Epithelial cell of proximal tubule (primary cell): ENCODE data around the gene EID2. TPM values are rescaled to one million over a fixed set of nuclear protein-coding genes. Genes with fewer than 3 reads are reported as not detected.

ENCODE experiments used
- DNase-seq: peaks from one replicate; pipeline ENCODE4 v3.0.0-alpha.2; 2011; ENCODE audit warnings: low read depth
- H3K4me3 ChIP-seq: 2 replicates; pipeline ENCODE4 v1.5.1; 2011; ENCODE audit warnings: low read depth, mild to moderate bottlenecking, low read length
- total RNA-seq: library from RNA; depleted of rRNA; stranded (reverse); fragments of >200 nt; gene quantifications from 2 replicates; pipeline ENCODE4 v1.2.3, GENCODE V29; 2015
- TF ChIP-seq, protein P1 (sequence below): conservative IDR thresholded peaks from 2 replicates; pipeline ENCODE4 v1.5.1; 2012; ENCODE audit warnings: low read depth, mild to moderate bottlenecking, low read length

Gene EID2
- total RNA-seq, 1 donor from 2014 or later: 12.3 TPM

DNA sequence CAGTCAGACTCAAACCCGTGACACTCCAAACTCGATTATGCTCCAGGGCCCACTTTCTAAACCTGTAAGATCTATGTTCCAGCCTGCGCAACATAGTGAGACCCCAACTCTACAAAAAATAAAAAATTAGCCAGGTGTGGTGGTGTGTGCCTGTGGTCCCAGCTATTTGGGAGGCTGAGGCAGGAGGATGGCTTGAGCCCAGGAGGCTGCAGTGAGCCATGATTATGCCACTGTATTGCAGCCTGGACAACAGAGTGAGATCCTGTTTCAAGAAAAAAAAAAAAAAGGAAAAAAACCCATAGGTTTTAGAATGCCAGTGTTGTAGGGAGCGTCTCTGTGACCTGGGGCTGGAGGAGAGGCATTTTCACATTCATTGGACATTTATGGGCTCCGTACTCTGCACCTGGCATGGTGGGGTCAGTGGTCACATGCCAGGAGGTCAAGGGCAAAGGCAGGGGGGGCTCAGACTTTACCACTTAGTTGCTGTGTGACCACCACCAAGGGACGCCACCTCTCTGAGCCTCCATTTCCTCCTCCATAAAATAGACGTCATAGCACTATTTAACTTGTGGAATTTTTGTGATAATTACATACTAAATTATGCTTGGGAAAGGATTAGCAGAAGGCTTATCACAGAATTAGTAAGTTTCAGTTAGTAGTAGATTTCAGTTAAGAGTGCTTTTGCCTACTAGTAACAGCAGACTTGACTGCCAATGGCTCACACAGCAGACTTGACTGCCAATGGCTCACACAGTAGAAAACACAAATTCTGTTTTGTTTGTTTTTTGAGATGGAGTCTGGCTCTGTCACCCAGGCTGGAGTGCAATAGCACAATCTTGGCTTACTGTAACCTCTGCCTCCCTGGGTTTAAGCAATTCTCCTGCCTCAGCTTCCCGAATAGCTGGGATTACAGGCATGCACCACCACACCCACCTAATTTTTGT lies 19.1 kb downstream of the EID2 start:
- H3K4me3 ChIP-seq: no peak overlapping the region
- TF ChIP-seq, protein P1, sequence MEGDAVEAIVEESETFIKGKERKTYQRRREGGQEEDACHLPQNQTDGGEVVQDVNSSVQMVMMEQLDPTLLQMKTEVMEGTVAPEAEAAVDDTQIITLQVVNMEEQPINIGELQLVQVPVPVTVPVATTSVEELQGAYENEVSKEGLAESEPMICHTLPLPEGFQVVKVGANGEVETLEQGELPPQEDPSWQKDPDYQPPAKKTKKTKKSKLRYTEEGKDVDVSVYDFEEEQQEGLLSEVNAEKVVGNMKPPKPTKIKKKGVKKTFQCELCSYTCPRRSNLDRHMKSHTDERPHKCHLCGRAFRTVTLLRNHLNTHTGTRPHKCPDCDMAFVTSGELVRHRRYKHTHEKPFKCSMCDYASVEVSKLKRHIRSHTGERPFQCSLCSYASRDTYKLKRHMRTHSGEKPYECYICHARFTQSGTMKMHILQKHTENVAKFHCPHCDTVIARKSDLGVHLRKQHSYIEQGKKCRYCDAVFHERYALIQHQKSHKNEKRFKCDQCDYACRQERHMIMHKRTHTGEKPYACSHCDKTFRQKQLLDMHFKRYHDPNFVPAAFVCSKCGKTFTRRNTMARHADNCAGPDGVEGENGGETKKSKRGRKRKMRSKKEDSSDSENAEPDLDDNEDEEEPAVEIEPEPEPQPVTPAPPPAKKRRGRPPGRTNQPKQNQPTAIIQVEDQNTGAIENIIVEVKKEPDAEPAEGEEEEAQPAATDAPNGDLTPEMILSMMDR: no peak
- DNase-seq: no peak

DNA sequence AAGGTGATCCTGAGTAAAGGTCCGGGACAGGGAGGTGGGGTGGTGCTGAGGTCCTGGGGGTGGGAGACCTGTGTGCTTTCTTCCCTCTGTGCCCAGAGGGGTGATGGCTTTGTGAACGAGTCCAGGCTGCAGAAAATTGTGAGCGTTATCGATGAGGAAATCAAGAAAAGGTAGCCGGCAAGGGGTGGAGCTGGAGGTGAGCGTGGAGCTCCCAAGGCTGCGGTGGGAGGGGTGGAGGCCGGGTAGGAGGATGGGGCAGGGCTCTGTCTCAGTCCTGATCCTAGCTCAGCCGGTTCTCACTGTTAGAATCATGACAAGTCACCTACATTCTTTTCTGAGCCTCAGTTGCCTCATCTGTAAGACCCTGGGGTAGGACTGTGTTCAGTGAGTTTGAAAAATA lies 21.0 kb downstream of the EID2 start:
- no peak overlapping the region for H3K4me3 ChIP-seq

DNA sequence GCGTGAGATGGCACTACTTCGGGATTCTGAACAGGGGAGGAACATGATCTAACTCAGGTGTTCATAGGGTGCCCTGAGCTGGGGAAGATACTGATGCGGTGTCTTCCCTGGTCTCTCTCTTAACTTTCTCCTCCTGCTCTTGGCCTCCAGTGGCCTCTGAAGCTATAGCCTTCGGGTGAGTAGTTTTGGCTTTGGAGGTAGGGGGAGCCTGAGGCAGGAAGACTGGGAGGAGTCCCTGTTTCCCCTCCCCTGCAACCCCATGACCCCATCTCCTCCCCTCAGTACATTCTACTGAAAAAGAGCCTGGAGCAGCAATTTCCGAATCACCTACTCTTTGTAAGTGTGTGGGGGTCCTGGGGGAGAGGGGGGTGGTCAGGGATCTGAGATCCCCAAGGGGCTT lies 21.5 kb downstream of the EID2 start:
- no peak overlapping the region for H3K4me3 ChIP-seq
- no peak for DNase-seq
- TF ChIP-seq, protein P1: no peak

More for the DNA sequence above, 21.0 kb downstream of the EID2 start:
- TF ChIP-seq, protein P1: no peak
- DNase-seq: no peak

DNA sequence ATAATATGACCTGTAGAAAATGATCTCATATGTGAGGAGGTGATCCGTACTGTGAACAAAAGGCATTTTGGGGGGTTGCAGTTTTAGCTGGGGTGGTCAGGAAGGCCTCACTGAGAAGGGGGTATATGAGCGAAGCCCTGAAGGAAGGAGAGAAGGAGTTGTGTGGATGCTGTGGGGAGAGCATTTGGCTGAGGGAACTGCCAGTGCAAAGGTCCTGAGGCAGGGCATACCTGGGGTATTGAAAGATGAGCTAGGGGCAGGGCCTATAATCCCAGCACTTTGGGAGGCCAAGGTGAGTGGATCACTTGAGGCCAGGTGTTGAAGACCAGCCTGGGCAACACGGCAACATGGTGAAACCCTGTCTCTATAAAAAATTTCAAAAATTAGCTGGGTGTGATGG lies 22.5 kb downstream of the EID2 start:
- TF ChIP-seq, protein P1: no peak
- DNase-seq: no peak
- H3K4me3 ChIP-seq: no peak overlapping the region

DNA sequence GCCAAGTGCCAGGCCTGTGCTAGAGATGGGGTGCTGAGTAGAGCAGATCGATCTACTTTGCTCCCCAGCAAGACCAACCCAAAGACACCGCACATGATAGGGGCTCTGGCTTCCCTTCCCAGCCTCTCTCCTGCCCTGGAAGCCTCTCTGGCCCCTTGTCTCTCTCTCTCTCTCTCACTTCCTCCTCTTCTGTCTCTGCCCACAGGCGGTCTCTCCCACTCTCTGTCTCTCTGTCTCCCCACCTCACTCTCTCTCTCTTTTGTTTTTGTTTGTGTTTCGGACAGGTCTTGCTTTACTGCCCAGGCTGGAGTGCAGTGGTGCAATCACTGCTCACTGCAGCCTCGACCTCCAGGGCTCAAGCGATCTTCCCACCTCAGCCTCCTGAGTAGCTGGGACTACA lies 23.7 kb downstream of the EID2 start:
- TF ChIP-seq, protein P1: no peak
- H3K4me3 ChIP-seq: no peak overlapping the region
- no peak for DNase-seq

DNA sequence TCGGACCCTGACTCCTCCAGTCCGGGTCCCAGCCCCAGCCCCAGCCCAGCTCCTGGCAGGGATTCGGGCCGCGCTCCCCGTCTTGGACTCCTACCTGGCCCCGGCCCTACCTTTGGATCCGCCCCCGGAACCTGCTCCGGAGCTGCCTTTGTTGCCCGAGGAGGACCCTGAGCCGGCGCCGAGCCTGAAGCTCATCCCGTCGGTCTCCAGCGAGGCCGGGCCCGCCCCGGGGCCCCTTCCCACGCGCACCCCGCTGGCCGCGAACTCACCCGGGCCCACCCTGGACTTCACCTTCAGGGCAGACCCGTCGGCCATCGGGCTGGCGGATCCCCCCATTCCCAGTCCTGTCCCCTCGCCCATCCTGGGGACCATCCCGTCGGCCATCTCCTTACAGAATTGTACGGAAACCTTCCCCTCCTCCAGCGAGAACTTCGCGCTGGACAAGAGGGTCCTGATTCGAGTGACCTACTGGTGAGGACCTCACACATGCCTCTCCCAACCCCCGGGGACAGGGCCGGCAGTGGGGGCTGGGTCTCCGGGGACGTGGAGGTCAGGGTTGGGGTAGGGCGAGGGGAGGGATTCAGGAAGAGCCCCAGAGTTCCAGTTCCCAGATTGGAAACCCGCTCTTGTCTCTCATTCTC lies 24.3 kb downstream of the EID2 start:
- no peak overlapping the region for H3K4me3 ChIP-seq
- TF ChIP-seq, protein P1: no peak
- no peak for DNase-seq
